H9 (cell line): ENCODE results near the gene KRTAP16-1. TPM values are rescaled to one million over a fixed set of nuclear protein-coding genes. Genes with fewer than 3 reads are reported as not detected.

Experiments used
- DNase-seq: peaks from one replicate; pipeline ENCODE4 v3.0.0-alpha.2; 2017
- H2AFZ ChIP-seq: one replicate; pipeline ENCODE4 v1.6.1; 2013; ENCODE audit warnings: mild to moderate bottlenecking, low read length, control low read depth, moderate library complexity
- H2AK5ac ChIP-seq: 2 replicates; pipeline ENCODE4 v1.6.1; 2013; ENCODE audit warnings: low read length, control low read depth, mixed read lengths; ENCODE audit not compliant: insufficient read length
- H2BK120ac ChIP-seq: one replicate; pipeline ENCODE4 v1.6.1; 2013; ENCODE audit warnings: low read depth, mild to moderate bottlenecking, low read length, control low read depth, inconsistent platforms; ENCODE audit not compliant: poor library complexity, severe bottlenecking
- H2BK12ac ChIP-seq: 2 replicates; pipeline ENCODE4 v1.6.1; 2013; ENCODE audit warnings: low read length, control low read depth, mixed read lengths, low read depth; ENCODE audit not compliant: insufficient read length
- H2BK15ac ChIP-seq: 2 replicates; pipeline ENCODE4 v1.6.1; 2013; ENCODE audit warnings: low read depth, low read length, control low read depth
- H2BK20ac ChIP-seq: one replicate; pipeline ENCODE4 v1.6.1; 2013; ENCODE audit warnings: low read depth, mild to moderate bottlenecking, low read length, control low read depth, inconsistent platforms; ENCODE audit not compliant: poor library complexity, severe bottlenecking
- H2BK5ac ChIP-seq: 2 replicates; pipeline ENCODE4 v1.6.1; 2013; ENCODE audit warnings: low read length, control low read depth, mixed read lengths; ENCODE audit not compliant: insufficient read length
- H3K14ac ChIP-seq: 2 replicates; pipeline ENCODE4 v1.6.1; 2013; ENCODE audit warnings: low read length, control low read depth; ENCODE audit not compliant: insufficient read depth
- H3K18ac ChIP-seq: 2 replicates; pipeline ENCODE4 v1.6.1; 2013; ENCODE audit warnings: low read depth, mild to moderate bottlenecking, mixed read lengths, low read length, control low read depth; ENCODE audit not compliant: insufficient read length
- H3K23ac ChIP-seq: 2 replicates; pipeline ENCODE4 v1.6.1; 2013; ENCODE audit warnings: low read length, control low read depth, mixed read lengths, low read depth; ENCODE audit not compliant: insufficient read length
- H3K23me2 ChIP-seq: 2 replicates; pipeline ENCODE4 v1.6.1; 2013; ENCODE audit warnings: low read depth, mild to moderate bottlenecking, mixed read lengths, low read length, control low read depth; ENCODE audit not compliant: insufficient read length, poor library complexity, severe bottlenecking
- H3K27ac ChIP-seq: 2 replicates; pipeline ENCODE4 v1.5.1; 2013; ENCODE audit warnings: low read length, control low read depth, mixed read lengths, low read depth; ENCODE audit not compliant: insufficient read length
- H3K27me3 ChIP-seq: 2 replicates; pipeline ENCODE4 v1.6.1; 2013; ENCODE audit warnings: low read length, control low read depth, inconsistent platforms; ENCODE audit not compliant: insufficient read depth
- H3K4ac ChIP-seq: 2 replicates; pipeline ENCODE4 v1.6.1; 2013; ENCODE audit warnings: low read depth, mild to moderate bottlenecking, control low read depth, inconsistent platforms, low read length, moderate library complexity
- H3K4me1 ChIP-seq: 2 replicates; pipeline ENCODE4 v1.6.1; 2013; ENCODE audit warnings: low read length, control low read depth, inconsistent platforms; ENCODE audit not compliant: insufficient read depth
- H3K4me2 ChIP-seq: 2 replicates; pipeline ENCODE4 v1.6.1; 2013; ENCODE audit warnings: low read length, control low read depth, mixed read lengths; ENCODE audit not compliant: insufficient read length, insufficient read depth
- H3K56ac ChIP-seq: 2 replicates; pipeline ENCODE4 v1.6.1; 2013; ENCODE audit warnings: low read depth, mild to moderate bottlenecking, mixed read lengths, low read length, control low read depth; ENCODE audit not compliant: insufficient read length
- H3K79me1 ChIP-seq: 2 replicates; pipeline ENCODE4 v1.6.1; 2013; ENCODE audit warnings: low read depth, mild to moderate bottlenecking, moderate library complexity, low read length, control low read depth, inconsistent platforms; ENCODE audit not compliant: insufficient read depth, poor library complexity, severe bottlenecking
- H3K79me2 ChIP-seq: 2 replicates; pipeline ENCODE4 v1.6.1; 2013; ENCODE audit warnings: low read length, control low read depth, inconsistent platforms; ENCODE audit not compliant: insufficient read depth
- H3K9ac ChIP-seq: 2 replicates; pipeline ENCODE4 v1.6.1; 2013; ENCODE audit warnings: low read length, control low read depth, mixed read lengths; ENCODE audit not compliant: insufficient read length; ENCODE audit errors: extremely low read depth
- H3K9me3 ChIP-seq: one replicate; pipeline ENCODE4 v1.6.1; 2013; ENCODE audit warnings: low read depth, low read length, inconsistent platforms; ENCODE audit not compliant: control insufficient read depth
- H3T11ph ChIP-seq: one replicate; pipeline ENCODE4 v1.6.1; 2013; ENCODE audit warnings: mild to moderate bottlenecking, low read length, control low read depth, inconsistent platforms
- H4K20me1 ChIP-seq: one replicate; pipeline ENCODE4 v1.6.1; 2013; ENCODE audit not compliant: control insufficient read depth, insufficient read length, insufficient read depth
- H4K5ac ChIP-seq: 2 replicates; pipeline ENCODE4 v1.6.1; 2013; ENCODE audit warnings: low read depth, mild to moderate bottlenecking, mixed read lengths, low read length, control low read depth; ENCODE audit not compliant: insufficient read length
- H4K8ac ChIP-seq: replicated peaks from 2 replicates; pipeline ENCODE4 v1.6.1; 2013; ENCODE audit warnings: low read length, control low read depth, mixed read lengths, low read depth; ENCODE audit not compliant: insufficient read length
- H4K91ac ChIP-seq: 2 replicates; pipeline ENCODE4 v1.6.1; 2013; ENCODE audit warnings: low read depth, mild to moderate bottlenecking, moderate library complexity, mixed read lengths, low read length, control low read depth; ENCODE audit not compliant: insufficient read length
- H3K27ac Mint-ChIP-seq, 3 experiments: 2 replicates in 2 of 3; 3 replicates in 1 of 3; pipeline ENCODE4 v1.8.0; 2020 to 2021; ENCODE audit warnings: mixed read lengths in 3 of 3, mild to moderate bottlenecking in 1 of 3, moderate library complexity in 1 of 3
- H3K27me3 Mint-ChIP-seq: 2 replicates; pipeline ENCODE4 v1.8.0; 2021; ENCODE audit warnings: low read depth, mild to moderate bottlenecking, moderate library complexity, mixed read lengths
- H3K36me3 Mint-ChIP-seq, 3 experiments: 2 replicates in 2 of 3; 3 replicates in 1 of 3; pipeline ENCODE4 v1.8.0; 2020 to 2021; ENCODE audit warnings: low read depth in 3 of 3, mixed read lengths in 3 of 3; ENCODE audit not compliant: insufficient read depth in 1 of 3
- H3K4me1 Mint-ChIP-seq, 2 experiments: 2 replicates each; pipeline ENCODE4 v1.8.0; 2020; ENCODE audit warnings: mixed read lengths in 2 of 2
- H3K4me3 Mint-ChIP-seq, 2 experiments: 2 replicates in 1 of 2; 3 replicates in 1 of 2; pipeline ENCODE4 v1.8.0; 2020 to 2021; ENCODE audit warnings: mild to moderate bottlenecking in 2 of 2, mixed read lengths in 2 of 2, moderate library complexity in 1 of 2
- H3K9me3 Mint-ChIP-seq, 2 experiments: 2 replicates in 1 of 2; 3 replicates in 1 of 2; pipeline ENCODE4 v1.8.0; 2020; ENCODE audit warnings: mild to moderate bottlenecking in 2 of 2, mixed read lengths in 2 of 2, moderate library complexity in 1 of 2
- CTCF ChIP-seq: fragments of 200-600 bp; sonication (generic); conservative IDR thresholded peaks from 3 replicates; pipeline ENCODE4 v1.8.0; 2021; ENCODE audit warnings: antibody characterized with exemption, mild to moderate bottlenecking
- WGBS: extraction: QIAGEN DNeasy Blood & Tissue Kit; methylation state at CpG from one replicate; pipeline ENCODE4 v1.1.7; 2013; ENCODE audit warnings: missing lambda C conversion rate, low lambda C conversion rate, mixed read lengths; ENCODE audit not compliant: insufficient read length; ENCODE audit errors: extremely low coverage; 5-methylcytosine and 5-hydroxymethylcytosine counted together
- total RNA-seq: library from RNA; stranded (reverse); gene quantifications from 2 replicates; pipeline ENCODE4 v1.2.1, GENCODE V29; 2021

Gene KRTAP16-1
- total RNA-seq, 1 experiment from 2014 or later: not detected

GRCh38 chr17:41307647-41308046 lies 1.5 kb downstream of the KRTAP16-1 start:
- Histone ChIP-seq H3K4ac (no peak overlapping the region), H3K27me3 (no peaks in the 10 kb centered on the region), H3K79me2 (no peaks in the 10 kb centered on the region), H3K23ac (no peak overlapping the region), H3K23me2 (no peaks in the 10 kb centered on the region), H2BK12ac (no peak overlapping the region), H4K91ac (no peak overlapping the region), H2AFZ (no peak overlapping the region), H2BK20ac (no peak overlapping the region), H2BK15ac (no peak overlapping the region), H3K18ac (no peak overlapping the region), H3K79me1 (no peaks in the 10 kb centered on the region), H3K4me2 (no peak overlapping the region), H2AK5ac (no peak overlapping the region), H3T11ph (no peak overlapping the region), H3K4me1 (no peaks in the 10 kb centered on the region), H2BK120ac (no peak overlapping the region), H4K20me1 (no peaks in the 10 kb centered on the region), H3K9me3 (no peaks in the 10 kb centered on the region), H3K9ac (no peak overlapping the region), H3K14ac (no peak overlapping the region; the same call in 1 of the 2 replicates), H4K5ac (no peak overlapping the region), H2BK5ac (no peak overlapping the region), H3K56ac (no peak overlapping the region), H4K8ac (no peak overlapping the region), H3K27ac (no peak overlapping the region)
- Mint-ChIP-seq H3K4me1 (no peaks in the 10 kb centered on the region), H3K36me3 (no peaks in the 10 kb centered on the region), H3K4me3 (no peak overlapping the region), H3K27me3 (peaks cover 15% of the 10 kb centered on the region), H3K27ac (no peak overlapping the region), H3K9me3 (no peaks in the 10 kb centered on the region)
- WGBS: no CpG with 5 or more reads among the region's 9 CpGs
- DNase-seq: no peak
- no peak for TF ChIP-seq CTCF
